Peyer's patch (tissue), 4 donors: ENCODE measurements around the gene ACTN4.

Source experiments
- POLR2A ChIP-seq, 2 donors: fragments of 450-650 bp; IDR thresholded peaks; one replicate each; pipeline ENCODE4 v1.5.1; 2017; ENCODE audit warnings: antibody characterized with exemption in 2 of 2, mild to moderate bottlenecking in 2 of 2, moderate library complexity in 2 of 2
- TF ChIP-seq, protein P1 (sequence below), 6 experiments: fragments of 450-650 bp in 4 of 6; fragments of 200-600 bp in 2 of 6; sonication (generic) in 1 of 6; IDR thresholded peaks; one replicate each; pipeline ENCODE4 v1.5.1; 2017 to 2019; ENCODE audit warnings: antibody characterized with exemption in 6 of 6, mild to moderate bottlenecking in 3 of 6, moderate library complexity in 1 of 6

- TF ChIP-seq, protein P1, sequence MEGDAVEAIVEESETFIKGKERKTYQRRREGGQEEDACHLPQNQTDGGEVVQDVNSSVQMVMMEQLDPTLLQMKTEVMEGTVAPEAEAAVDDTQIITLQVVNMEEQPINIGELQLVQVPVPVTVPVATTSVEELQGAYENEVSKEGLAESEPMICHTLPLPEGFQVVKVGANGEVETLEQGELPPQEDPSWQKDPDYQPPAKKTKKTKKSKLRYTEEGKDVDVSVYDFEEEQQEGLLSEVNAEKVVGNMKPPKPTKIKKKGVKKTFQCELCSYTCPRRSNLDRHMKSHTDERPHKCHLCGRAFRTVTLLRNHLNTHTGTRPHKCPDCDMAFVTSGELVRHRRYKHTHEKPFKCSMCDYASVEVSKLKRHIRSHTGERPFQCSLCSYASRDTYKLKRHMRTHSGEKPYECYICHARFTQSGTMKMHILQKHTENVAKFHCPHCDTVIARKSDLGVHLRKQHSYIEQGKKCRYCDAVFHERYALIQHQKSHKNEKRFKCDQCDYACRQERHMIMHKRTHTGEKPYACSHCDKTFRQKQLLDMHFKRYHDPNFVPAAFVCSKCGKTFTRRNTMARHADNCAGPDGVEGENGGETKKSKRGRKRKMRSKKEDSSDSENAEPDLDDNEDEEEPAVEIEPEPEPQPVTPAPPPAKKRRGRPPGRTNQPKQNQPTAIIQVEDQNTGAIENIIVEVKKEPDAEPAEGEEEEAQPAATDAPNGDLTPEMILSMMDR (IDR thresholded peaks at IDR 0.05), result no peak
- TF ChIP-seq POLR2A (IDR thresholded peaks at IDR 0.05), result no peak
Measured at GRCh38 chr19:38727306-38727867, 79.9 kb downstream of the ACTN4 start.
